ENCODE data around the gene DPP8.

Gene DPP8

GRCh38 chr15:65423976-65424679 is 93.4 kb downstream of the DPP8 start:
- no peak for DNase-seq

GRCh38 chr15:65423150-65423975 is 94.1 kb downstream of the DPP8 start:
- DNase-seq, result no peak

- no peak for DNase-seq
Observed at GRCh38 chr15:65421360-65422215, 95.9 kb downstream of the DPP8 start.

- no peak for DNase-seq
Observed at GRCh38 chr15:65420975-65421359, 96.5 kb downstream of the DPP8 start.

- no peak for DNase-seq
Observed at GRCh38 chr15:65418596-65418995, 98.9 kb downstream of the DPP8 start.

- DNase-seq, result no peak
Observed at GRCh38 chr15:65416845-65417416, 100.6 kb downstream of the DPP8 start.

- DNase-seq, result peak; percentile 11
Observed at GRCh38 chr15:65414841-65415621, 102.5 kb downstream of the DPP8 start.

- no peak for DNase-seq
Observed at GRCh38 chr15:65413760-65414144, 103.7 kb downstream of the DPP8 start.

GRCh38 chr15:65413051-65413759 is 104.3 kb downstream of the DPP8 start:
- DNase-seq, result no peak

- no peak for DNase-seq
Observed at GRCh38 chr15:65412556-65412955, 104.9 kb downstream of the DPP8 start.

- peak; percentile 86 for DNase-seq
Observed at GRCh38 chr15:65411465-65412071, 105.9 kb downstream of the DPP8 start.

GRCh38 chr15:65410972-65411371 is 106.5 kb downstream of the DPP8 start:
- no peak for DNase-seq

GRCh38 chr15:65410036-65410435 is 107.5 kb downstream of the DPP8 start:
- DNase-seq, result no peak

GRCh38 chr15:65409036-65409631 is 108.4 kb downstream of the DPP8 start:
- DNase-seq, result peak; percentile 61

GRCh38 chr15:65408324-65409035 is 109.0 kb downstream of the DPP8 start:
- DNase-seq, result no peak

GRCh38 chr15:65406424-65407000 is 111.0 kb downstream of the DPP8 start:
- DNase-seq, result no peak

- no peak for DNase-seq
Observed at GRCh38 chr15:65405791-65406423, 111.6 kb downstream of the DPP8 start.

GRCh38 chr15:65404186-65404872 is 113.2 kb downstream of the DPP8 start:
- DNase-seq, result no peak

Data from kidney glomerular epithelial cell (primary cell).